Endothelial cell of umbilical vein (primary cell): Measurements from ENCODE around the gene PSENEN.

ENCODE experiments used
- GATA2 ChIP-seq: IDR thresholded peaks from 2 replicates; pipeline ENCODE4 v1.7.0; 2011; ENCODE audit warnings: low read depth, mild to moderate bottlenecking, moderate library complexity, mixed read lengths, low read length; ENCODE audit not compliant: insufficient read length, insufficient read depth
- JUN ChIP-seq: IDR thresholded peaks from 2 replicates; pipeline ENCODE4 v1.6.1; 2011; ENCODE audit warnings: borderline replicate concordance, low read depth; ENCODE audit not compliant: insufficient read length, insufficient read depth
- TF ChIP-seq, protein P1 (sequence below), 2 donors: IDR thresholded peaks; 1 replicate in 1 of 2; 2 replicates in 1 of 2; pipeline ENCODE4 v1.5.1; 2011; ENCODE audit warnings: low read length in 2 of 2, mild to moderate bottlenecking in 2 of 2, moderate library complexity in 2 of 2, control low read depth in 1 of 2, inconsistent platforms in 1 of 2, low read depth in 1 of 2; ENCODE audit not compliant: insufficient read depth in 1 of 2; ENCODE audit errors: extremely low read depth in 1 of 2

DNA sequence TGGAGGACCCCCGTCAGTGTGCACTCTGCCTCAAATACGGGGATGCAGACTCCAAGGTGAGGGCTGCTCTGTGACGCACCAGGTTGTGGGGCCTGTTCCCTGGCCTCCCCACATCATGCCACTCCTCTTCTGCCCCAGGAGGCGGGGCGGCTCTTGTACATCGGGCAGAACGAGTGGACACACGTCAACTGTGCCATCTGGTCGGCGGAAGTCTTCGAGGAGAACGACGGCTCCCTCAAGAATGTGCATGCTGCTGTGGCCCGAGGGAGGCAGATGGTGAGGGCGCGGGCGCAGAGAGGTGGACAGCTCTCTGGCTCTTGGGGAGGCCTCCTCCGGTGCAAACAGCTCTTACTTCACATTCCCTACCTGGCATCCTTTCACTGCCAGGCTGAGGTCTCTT, 16.4 kb upstream of the PSENEN start:
- TF ChIP-seq, protein P1, sequence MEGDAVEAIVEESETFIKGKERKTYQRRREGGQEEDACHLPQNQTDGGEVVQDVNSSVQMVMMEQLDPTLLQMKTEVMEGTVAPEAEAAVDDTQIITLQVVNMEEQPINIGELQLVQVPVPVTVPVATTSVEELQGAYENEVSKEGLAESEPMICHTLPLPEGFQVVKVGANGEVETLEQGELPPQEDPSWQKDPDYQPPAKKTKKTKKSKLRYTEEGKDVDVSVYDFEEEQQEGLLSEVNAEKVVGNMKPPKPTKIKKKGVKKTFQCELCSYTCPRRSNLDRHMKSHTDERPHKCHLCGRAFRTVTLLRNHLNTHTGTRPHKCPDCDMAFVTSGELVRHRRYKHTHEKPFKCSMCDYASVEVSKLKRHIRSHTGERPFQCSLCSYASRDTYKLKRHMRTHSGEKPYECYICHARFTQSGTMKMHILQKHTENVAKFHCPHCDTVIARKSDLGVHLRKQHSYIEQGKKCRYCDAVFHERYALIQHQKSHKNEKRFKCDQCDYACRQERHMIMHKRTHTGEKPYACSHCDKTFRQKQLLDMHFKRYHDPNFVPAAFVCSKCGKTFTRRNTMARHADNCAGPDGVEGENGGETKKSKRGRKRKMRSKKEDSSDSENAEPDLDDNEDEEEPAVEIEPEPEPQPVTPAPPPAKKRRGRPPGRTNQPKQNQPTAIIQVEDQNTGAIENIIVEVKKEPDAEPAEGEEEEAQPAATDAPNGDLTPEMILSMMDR (IDR thresholded peaks at IDR 0.05; ENCODE audit: extremely low read depth in 1 of 2, insufficient read depth in 1 of 2, low read depth in 1 of 2, low read length in 2 of 2) = no peak
- TF ChIP-seq JUN (no peak), GATA2 (no peak)
